BLaER1 (cell line): ENCODE data around the gene GMPR.
"Not testable (repeated sequence)": the region's sequence is repeated elsewhere in the genome, so short reads cannot be mapped to it uniquely, and the experiment has no call there.

Source experiments
- H3K27ac ChIP-seq: shearing (Covaris generic); formaldehyde crosslinking; 2 replicates; pipeline ENCODE4 v1.8.1; 2022
- H3K27me3 ChIP-seq: shearing (Covaris generic); formaldehyde crosslinking; 2 replicates; pipeline ENCODE4 v1.8.1; 2022
- H3K36me3 ChIP-seq: shearing (Covaris generic); formaldehyde crosslinking; 2 replicates; pipeline ENCODE4 v1.8.1; 2022
- H3K4me1 ChIP-seq: shearing (Covaris generic); formaldehyde crosslinking; 2 replicates; pipeline ENCODE4 v1.8.1; 2022
- H3K4me2 ChIP-seq: shearing (Covaris generic); formaldehyde crosslinking; 2 replicates; pipeline ENCODE4 v1.8.1; 2022
- H3K4me3 ChIP-seq: shearing (Covaris generic); formaldehyde crosslinking; 2 replicates; pipeline ENCODE4 v1.8.1; 2022
- H3K9ac ChIP-seq: shearing (Covaris generic); formaldehyde crosslinking; 2 replicates; pipeline ENCODE4 v1.8.1; 2022
- H3K9me3 ChIP-seq: shearing (Covaris generic); formaldehyde crosslinking; 2 replicates; pipeline ENCODE4 v1.8.1; 2022
- H4K20me1 ChIP-seq: shearing (Covaris generic); formaldehyde crosslinking; 2 replicates; pipeline ENCODE4 v1.8.1; 2022
- Cebpa-rat ChIP-seq: shearing (Covaris generic); IDR thresholded peaks from 2 replicates; pipeline ENCODE4 v1.8.1; 2022

The GMPR gene

GRCh38 chr6:16205377-16206144 is 32.8 kb upstream of the GMPR start:
- no peaks in the 10 kb centered on the region for H4K20me1 ChIP-seq
- no peaks in the 10 kb centered on the region for H3K27me3 ChIP-seq
- H3K4me3 ChIP-seq: peak overlapping the region; percentile 46
- peak overlapping the region; percentile 89 for H3K4me2 ChIP-seq
- H3K9me3 ChIP-seq: no peaks in the 10 kb centered on the region
- H3K4me1 ChIP-seq: peaks cover 39% of the 10 kb centered on the region
- peak overlapping the region; percentile 89 for H3K27ac ChIP-seq
- no peaks in the 10 kb centered on the region for H3K36me3 ChIP-seq
- 0 out of 2 replicates have a peak, but pooled peaks have one; percentile 7 for TF ChIP-seq Cebpa-rat
- peak overlapping the region; percentile 61 for H3K9ac ChIP-seq

- H3K27ac ChIP-seq: no peak overlapping the region
- peak overlapping the region; percentile 89 for H3K4me2 ChIP-seq
- H3K4me3 ChIP-seq: no peak overlapping the region
Measured at GRCh38 chr6:16206595-16207037, 31.8 kb upstream of the GMPR start.

GRCh38 chr6:16208989-16209388 is 29.4 kb upstream of the GMPR start:
- no peak overlapping the region for H3K4me2 ChIP-seq
- H3K27ac ChIP-seq: no peak overlapping the region
- no peaks in the 10 kb centered on the region for H3K36me3 ChIP-seq
- H3K9me3 ChIP-seq: no peaks in the 10 kb centered on the region
- H3K4me3 ChIP-seq: no peak overlapping the region
- H3K4me1 ChIP-seq: peaks cover 34% of the 10 kb centered on the region
- no peaks in the 10 kb centered on the region for H4K20me1 ChIP-seq
- no peak overlapping the region for H3K9ac ChIP-seq
- TF ChIP-seq Cebpa-rat: no peak
- no peaks in the 10 kb centered on the region for H3K27me3 ChIP-seq

More at GRCh38 chr6:16206595-16207037, 31.8 kb upstream of the GMPR start:
- no peak for TF ChIP-seq Cebpa-rat
- H4K20me1 ChIP-seq: no peaks in the 10 kb centered on the region
- peaks cover 39% of the 10 kb centered on the region for H3K4me1 ChIP-seq
- H3K9me3 ChIP-seq: no peaks in the 10 kb centered on the region
- no peaks in the 10 kb centered on the region for H3K27me3 ChIP-seq
- no peaks in the 10 kb centered on the region for H3K36me3 ChIP-seq
- no peak overlapping the region for H3K9ac ChIP-seq

- H3K36me3 ChIP-seq: no peaks in the 10 kb centered on the region
- no peak overlapping the region for H3K4me2 ChIP-seq
- no peaks in the 10 kb centered on the region for H3K27me3 ChIP-seq
- no peaks in the 10 kb centered on the region for H4K20me1 ChIP-seq
- no peak overlapping the region for H3K27ac ChIP-seq
- no peak overlapping the region for H3K9ac ChIP-seq
- TF ChIP-seq Cebpa-rat: no peak
- peaks cover 29% of the 10 kb centered on the region for H3K4me1 ChIP-seq
- H3K4me3 ChIP-seq: no peak overlapping the region
- H3K9me3 ChIP-seq: no peaks in the 10 kb centered on the region
Measured at GRCh38 chr6:16209539-16209938, 28.8 kb upstream of the GMPR start.

- Histone ChIP-seq H3K4me3 (no peak overlapping the region), H3K27ac (no peak overlapping the region), H3K9me3 (peaks cover 12% of the 10 kb centered on the region)
Measured at GRCh38 chr6:16212276-16212675, 26.1 kb upstream of the GMPR start.

GRCh38 chr6:16216501-16217155 is 21.8 kb upstream of the GMPR start:
- no peak overlapping the region for H3K9ac ChIP-seq
- no peak overlapping the region for H3K27ac ChIP-seq
- no peak for TF ChIP-seq Cebpa-rat
- peaks cover 8% of the 10 kb centered on the region; the same call in 1 of the 2 replicates for H3K4me1 ChIP-seq
- no peak overlapping the region for H3K4me3 ChIP-seq
- H3K9me3 ChIP-seq: peaks cover 27% of the 10 kb centered on the region
- H4K20me1 ChIP-seq: no peaks in the 10 kb centered on the region
- no peaks in the 10 kb centered on the region for H3K27me3 ChIP-seq
- H3K36me3 ChIP-seq: no peaks in the 10 kb centered on the region
- no peak overlapping the region for H3K4me2 ChIP-seq

More at GRCh38 chr6:16212276-16212675, 26.1 kb upstream of the GMPR start:
- H3K4me2 ChIP-seq: no peak overlapping the region
- no peak for TF ChIP-seq Cebpa-rat
- no peaks in the 10 kb centered on the region for H3K36me3 ChIP-seq
- peaks cover 16% of the 10 kb centered on the region; the same call in 1 of the 2 replicates for H3K4me1 ChIP-seq
- H3K27me3 ChIP-seq: no peaks in the 10 kb centered on the region
- H4K20me1 ChIP-seq: no peaks in the 10 kb centered on the region
- H3K9ac ChIP-seq: no peak overlapping the region

- H3K36me3 ChIP-seq: no peaks in the 10 kb centered on the region
- no peak for TF ChIP-seq Cebpa-rat
- no peak overlapping the region for H3K4me2 ChIP-seq
- no peak overlapping the region for H3K4me3 ChIP-seq
- no peaks in the 10 kb centered on the region for H4K20me1 ChIP-seq
- H3K9me3 ChIP-seq: peaks cover 27% of the 10 kb centered on the region
- no peak overlapping the region for H3K27ac ChIP-seq
- H3K9ac ChIP-seq: no peak overlapping the region
- H3K4me1 ChIP-seq: peaks cover 8% of the 10 kb centered on the region; the same call in 1 of the 2 replicates
- no peaks in the 10 kb centered on the region for H3K27me3 ChIP-seq
Measured at GRCh38 chr6:16217156-16217721, 21.1 kb upstream of the GMPR start.

DNA sequence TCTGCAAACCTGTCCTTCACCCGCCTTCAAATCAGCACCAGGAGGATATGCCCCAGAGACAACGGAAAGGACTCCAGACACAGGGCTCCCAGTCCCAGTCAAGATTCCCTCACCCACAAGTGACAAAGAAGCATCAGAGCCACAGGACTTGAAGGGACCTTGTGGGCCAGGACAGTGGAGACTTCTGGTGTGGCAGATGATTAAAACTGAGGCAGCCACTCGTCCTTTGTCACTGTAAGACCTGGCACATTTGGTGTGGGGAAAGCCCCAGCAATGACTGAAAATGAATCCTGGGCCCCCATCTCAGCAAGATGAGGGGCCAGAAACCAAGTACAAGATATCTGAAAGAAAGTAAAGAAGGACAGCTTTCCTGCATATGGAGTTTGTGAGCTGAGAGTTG is 15.6 kb upstream of the GMPR start:
- H4K20me1 ChIP-seq: no peaks in the 10 kb centered on the region
- H3K27me3 ChIP-seq: no peaks in the 10 kb centered on the region
- H3K9me3 ChIP-seq: peaks cover 11% of the 10 kb centered on the region
- no peak for TF ChIP-seq Cebpa-rat
- no peaks in the 10 kb centered on the region for H3K4me1 ChIP-seq
- H3K9ac ChIP-seq: no peak overlapping the region
- H3K27ac ChIP-seq: no peak overlapping the region
- H3K36me3 ChIP-seq: no peaks in the 10 kb centered on the region
- H3K4me2 ChIP-seq: no peak overlapping the region
- no peak overlapping the region for H3K4me3 ChIP-seq

DNA sequence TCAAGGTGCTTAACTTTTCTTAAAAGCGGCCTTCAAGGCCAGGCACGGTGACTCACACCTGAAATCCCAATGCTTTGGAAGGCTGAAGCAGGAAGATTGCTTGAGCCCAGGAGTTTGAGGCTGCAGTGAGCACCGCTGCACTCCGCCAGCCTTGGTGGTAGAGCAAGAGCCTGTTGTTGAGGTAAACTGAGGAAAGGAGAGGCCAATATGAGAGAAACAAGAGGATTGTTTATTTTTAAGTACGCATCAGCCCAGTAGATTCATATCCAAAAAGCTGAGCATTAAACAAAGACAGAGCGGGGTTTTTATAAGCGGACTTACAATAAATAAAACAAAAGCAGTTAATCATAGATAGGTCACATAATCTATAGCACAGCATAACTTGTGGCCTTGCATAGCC is 15.0 kb upstream of the GMPR start:
- H3K27ac ChIP-seq: no peak overlapping the region
- no peak for TF ChIP-seq Cebpa-rat
- no peaks in the 10 kb centered on the region for H3K4me1 ChIP-seq
- no peak overlapping the region for H3K4me3 ChIP-seq
- H3K9me3 ChIP-seq: peaks cover 6% of the 10 kb centered on the region
- no peak overlapping the region for H3K4me2 ChIP-seq
- H3K9ac ChIP-seq: no peak overlapping the region
- H4K20me1 ChIP-seq: no peaks in the 10 kb centered on the region
- H3K27me3 ChIP-seq: no peaks in the 10 kb centered on the region
- no peaks in the 10 kb centered on the region for H3K36me3 ChIP-seq

DNA sequence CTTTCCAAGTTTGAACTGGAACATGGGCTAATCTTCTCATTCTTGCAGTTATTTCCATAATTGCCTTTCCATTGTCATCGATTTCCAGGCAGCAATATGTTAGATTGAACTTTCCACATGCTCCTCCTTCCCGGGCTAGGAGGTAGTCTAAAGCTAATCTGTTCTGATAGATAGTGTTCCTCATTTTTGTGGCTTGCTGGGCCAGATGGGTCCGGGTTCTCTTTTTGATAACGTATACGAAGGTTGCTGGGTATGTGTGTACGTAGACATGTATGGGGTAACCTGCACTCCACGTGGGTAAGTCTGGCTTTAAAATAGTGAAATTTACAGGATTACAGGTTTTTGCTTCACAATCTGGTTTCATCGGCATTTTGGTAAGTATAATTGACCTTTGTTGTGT is 14.0 kb upstream of the GMPR start:
- no peak overlapping the region for H3K4me3 ChIP-seq
- H3K36me3 ChIP-seq: no peaks in the 10 kb centered on the region
- H4K20me1 ChIP-seq: no peaks in the 10 kb centered on the region
- H3K9ac ChIP-seq: no peak overlapping the region
- no peak overlapping the region for H3K27ac ChIP-seq
- no peaks in the 10 kb centered on the region for H3K9me3 ChIP-seq
- H3K27me3 ChIP-seq: no peaks in the 10 kb centered on the region
- no peak overlapping the region for H3K4me2 ChIP-seq
- no peak for TF ChIP-seq Cebpa-rat
- H3K4me1 ChIP-seq: peaks cover 4% of the 10 kb centered on the region

- not testable (repeated sequence) for H3K27ac ChIP-seq, H3K9me3 ChIP-seq, H3K27me3 ChIP-seq, H3K9ac ChIP-seq, H3K4me3 ChIP-seq, H4K20me1 ChIP-seq, H3K4me2 ChIP-seq, H3K36me3 ChIP-seq
- H3K4me1 ChIP-seq: peaks cover 12% of the 10 kb centered on the region
Measured at GRCh38 chr6:16225062-16225731, 13.2 kb upstream of the GMPR start.

- not testable (repeated sequence) for H3K9me3 ChIP-seq, H3K36me3 ChIP-seq, H3K27ac ChIP-seq, H4K20me1 ChIP-seq, H3K4me2 ChIP-seq, H3K4me3 ChIP-seq, H3K27me3 ChIP-seq, H3K9ac ChIP-seq
- H3K4me1 ChIP-seq: peaks cover 17% of the 10 kb centered on the region
Measured at GRCh38 chr6:16226117-16227047, 12.0 kb upstream of the GMPR start.
